Tibial nerve (tissue), 4 donors: ENCODE data around the gene TAF7.

Experiments
- CTCF ChIP-seq, 5 experiments: fragments of 200-600 bp in 3 of 5; fragments of 450-650 bp in 2 of 5; sonication (generic) in 3 of 5; IDR thresholded peaks; one replicate each; pipeline ENCODE4 v1.5.1; 2016 to 2019; ENCODE audit warnings: antibody characterized with exemption in 5 of 5, mild to moderate bottlenecking in 3 of 5, moderate library complexity in 2 of 5
- EP300 ChIP-seq, 2 donors: sonication (generic); formaldehyde crosslinking; IDR thresholded peaks; one replicate each; pipeline ENCODE4 v1.6.1; 2017; ENCODE audit warnings: antibody characterized with exemption in 2 of 2, mild to moderate bottlenecking in 1 of 2
- POLR2A ChIP-seq, 2 donors: fragments of 450-650 bp; IDR thresholded peaks; one replicate each; pipeline ENCODE4 v1.6.1; 2017; ENCODE audit warnings: antibody characterized with exemption in 2 of 2, mild to moderate bottlenecking in 2 of 2, moderate library complexity in 2 of 2

GRCh38 chr5:141362719-141363118 is 42.1 kb upstream of the TAF7 start:
- no peak for TF ChIP-seq CTCF (IDR thresholded peaks at IDR 0.05)
- TF ChIP-seq EP300 (IDR thresholded peaks at IDR 0.05) = no peak
- no peak for TF ChIP-seq POLR2A (IDR thresholded peaks at IDR 0.05)
